Stimulated activated naive CD8-positive, alpha-beta T cell treated with anti-CD3 and anti-CD28 coated beads, Interleukin-15, Interleukin-2, amounts not matched to agents 100 U/mL and 50 U/mL, for 24 hours (primary cell): Measurements from ENCODE around the gene PCSK5.
A peak's percentile ranks its signal among the peaks of the same experiment; 100 is the strongest.
"Not testable (repeated sequence)": the region's sequence is repeated elsewhere in the genome, so short reads cannot be mapped to it uniquely, and the experiment has no call there.

Source experiments
- ATAC-seq: fragments of 150-1000 bp; cut with Tn5 transposase; one replicate; pipeline ENCODE4 v1.10.0; 2021
- DNase-seq: peaks from one replicate; pipeline ENCODE4 v3.0.0; 2021

PCSK5 gene

DNA sequence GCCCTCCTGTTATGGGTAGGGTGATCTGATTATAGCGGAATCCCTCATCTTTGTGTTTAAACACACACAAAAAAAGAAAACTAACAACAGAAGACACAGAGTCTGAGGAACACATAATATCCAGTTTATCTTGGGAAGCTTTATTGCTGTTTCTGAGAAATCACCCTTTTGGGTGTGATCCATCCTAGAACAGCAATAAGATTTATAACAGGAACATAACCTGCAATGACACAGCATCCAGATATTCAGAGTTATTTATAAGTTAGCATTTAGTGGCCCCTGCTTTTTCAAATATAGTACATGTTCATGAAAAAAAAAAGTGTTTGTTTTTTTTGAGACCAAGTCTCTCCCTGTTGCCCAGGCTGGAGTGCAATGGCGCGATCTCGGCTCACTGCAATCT is 423.8 kb downstream of the PCSK5 start:
- ATAC-seq (no peak), DNase-seq (no peak)

GRCh38 chr9:76316069-76316468 is 425.6 kb downstream of the PCSK5 start:
- ATAC-seq = no peak
- no peak for DNase-seq

- not testable (repeated sequence) for DNase-seq
These were observed 429.0 kb downstream of the PCSK5 start for GRCh38 chr9:76319466-76319865.

DNA sequence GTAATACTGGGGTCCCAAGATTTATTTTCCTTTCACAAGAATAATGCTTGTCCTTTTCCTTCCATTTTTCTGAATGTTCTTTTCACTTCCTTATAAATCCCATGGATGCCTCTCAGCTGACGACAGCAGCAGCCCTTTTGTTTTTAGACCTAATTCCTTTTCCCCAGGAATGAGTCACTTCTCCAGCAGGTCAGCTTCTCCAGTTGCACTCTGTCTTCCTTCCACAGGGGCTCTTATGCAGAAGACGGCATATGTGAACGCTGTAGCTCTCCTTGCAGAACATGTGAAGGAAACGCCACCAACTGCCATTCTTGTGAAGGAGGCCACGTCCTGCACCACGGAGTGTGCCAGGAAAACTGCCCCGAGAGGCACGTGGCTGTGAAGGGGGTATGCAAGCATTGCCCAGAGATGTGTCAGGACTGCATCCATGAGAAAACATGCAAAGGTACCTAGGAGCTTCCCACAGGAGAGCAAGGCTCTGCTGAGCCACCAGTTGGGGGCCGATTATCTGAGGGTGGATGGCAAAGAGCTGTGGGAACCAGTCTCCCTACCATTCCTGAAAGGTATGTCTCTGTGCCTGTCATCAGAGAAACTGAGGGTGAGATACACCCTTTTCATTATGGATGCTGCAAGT is 430.8 kb downstream of the PCSK5 start:
- DNase-seq = no peak
- ATAC-seq = no peak

More at GRCh38 chr9:76319466-76319865, 429.0 kb downstream of the PCSK5 start:
- not testable (repeated sequence) for ATAC-seq

GRCh38 chr9:76322810-76323209 is 432.3 kb downstream of the PCSK5 start:
- ATAC-seq = no peak
- DNase-seq = no peak

DNA sequence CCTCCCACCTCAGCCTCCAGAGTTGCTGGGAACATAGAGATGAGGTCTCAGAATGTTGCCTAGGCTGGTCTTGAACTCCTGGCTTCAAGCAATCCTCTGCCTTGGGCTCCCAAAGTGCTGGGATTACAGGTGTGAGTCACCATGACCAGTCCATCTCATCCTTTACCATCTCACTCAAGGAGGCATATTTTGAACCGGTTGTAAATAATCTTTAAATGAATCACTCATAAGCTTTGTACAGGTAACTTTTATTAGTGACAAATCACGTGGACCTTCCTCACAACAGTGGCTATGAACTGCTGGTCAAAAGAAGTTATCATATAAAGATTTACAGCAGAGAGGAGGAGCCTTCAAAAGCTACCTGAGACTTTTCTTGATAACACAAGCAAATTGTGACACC is 433.0 kb downstream of the PCSK5 start:
- no peak for ATAC-seq
- no peak for DNase-seq

GRCh38 chr9:76324030-76324429 is 433.6 kb downstream of the PCSK5 start:
- not testable (repeated sequence) for DNase-seq, ATAC-seq

- DNase-seq (no peak), ATAC-seq (no peak)
These were observed 439.6 kb downstream of the PCSK5 start for GRCh38 chr9:76330034-76330433.

GRCh38 chr9:76333388-76333787 is 442.9 kb downstream of the PCSK5 start:
- no peak for DNase-seq
- ATAC-seq = no peak

DNA sequence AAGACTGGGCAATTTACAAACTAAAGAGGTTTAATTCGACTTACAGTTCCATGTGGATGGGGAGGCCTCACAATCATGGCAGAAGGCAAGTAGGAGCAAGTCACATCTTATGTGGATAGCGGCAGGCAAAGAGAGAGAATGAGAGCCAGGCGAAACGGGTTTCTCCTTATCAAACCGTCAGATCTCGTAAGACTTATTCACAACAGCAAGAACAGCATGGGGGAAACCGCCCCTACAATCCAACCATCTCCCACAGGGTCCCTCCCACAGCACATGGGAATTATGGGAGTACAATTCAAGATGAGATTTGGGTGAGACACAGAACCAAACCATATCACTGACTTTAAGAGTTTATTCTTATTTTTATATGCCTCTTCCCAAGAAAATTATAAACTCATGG is 443.5 kb downstream of the PCSK5 start:
- no peak for DNase-seq
- no peak for ATAC-seq

- DNase-seq (no peak), ATAC-seq (peak; percentile 14)
These were observed 445.6 kb downstream of the PCSK5 start for GRCh38 chr9:76336027-76336426.

DNA sequence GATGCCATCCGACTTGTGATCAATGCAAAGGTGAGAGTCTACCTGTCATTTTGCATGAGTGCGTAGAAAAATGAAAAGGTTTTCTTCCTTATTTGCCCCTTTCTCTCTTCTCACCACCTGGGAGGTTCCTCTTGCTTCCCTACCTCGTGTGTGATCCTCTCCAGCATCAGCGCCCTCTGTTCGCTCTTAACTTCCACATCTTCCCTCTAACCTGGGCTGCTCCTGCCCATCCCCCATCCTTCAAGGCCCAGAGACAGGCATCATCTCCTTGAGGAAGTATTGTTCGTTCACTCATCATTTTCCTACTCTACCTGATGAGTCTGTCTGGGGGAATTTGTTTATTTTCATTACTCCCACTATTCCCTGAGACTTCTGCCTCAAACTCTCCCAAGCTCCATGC is 447.9 kb downstream of the PCSK5 start:
- no peak for ATAC-seq
- no peak for DNase-seq

GRCh38 chr9:76341616-76342015 is 451.1 kb downstream of the PCSK5 start:
- DNase-seq (no peak), ATAC-seq (no peak)

- DNase-seq (no peak), ATAC-seq (no peak)
These were observed 451.7 kb downstream of the PCSK5 start for GRCh38 chr9:76342201-76342600.

GRCh38 chr9:76342858-76343257 is 452.4 kb downstream of the PCSK5 start:
- ATAC-seq (no peak), DNase-seq (no peak)

- no peak for ATAC-seq
- DNase-seq = no peak
These were observed 459.4 kb downstream of the PCSK5 start for GRCh38 chr9:76349865-76350264.

- no peak for ATAC-seq
- no peak for DNase-seq
These were observed 460.5 kb downstream of the PCSK5 start for GRCh38 chr9:76351006-76351405.

GRCh38 chr9:76352026-76352620 is 461.6 kb downstream of the PCSK5 start:
- ATAC-seq (no peak), DNase-seq (no peak)

DNA sequence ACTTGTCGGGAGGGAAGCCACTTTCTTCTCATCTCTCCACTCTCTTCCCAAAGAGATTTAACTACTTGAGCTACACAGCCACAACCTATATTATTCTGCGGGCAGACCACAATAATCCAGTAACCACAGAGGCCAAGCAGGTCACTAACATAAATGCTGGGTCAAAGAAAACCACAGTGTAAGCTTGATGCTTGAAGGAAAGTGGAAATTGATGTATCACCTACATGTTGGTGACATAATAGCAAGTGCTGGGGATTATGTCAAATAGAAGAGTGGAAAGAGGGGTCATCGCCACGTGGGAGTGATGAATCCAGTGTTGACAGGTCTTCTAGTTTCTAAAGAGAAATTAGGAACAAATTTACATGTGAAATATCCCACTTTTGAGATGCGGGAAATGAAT is 462.8 kb downstream of the PCSK5 start:
- no peak for DNase-seq
- no peak for ATAC-seq

DNA sequence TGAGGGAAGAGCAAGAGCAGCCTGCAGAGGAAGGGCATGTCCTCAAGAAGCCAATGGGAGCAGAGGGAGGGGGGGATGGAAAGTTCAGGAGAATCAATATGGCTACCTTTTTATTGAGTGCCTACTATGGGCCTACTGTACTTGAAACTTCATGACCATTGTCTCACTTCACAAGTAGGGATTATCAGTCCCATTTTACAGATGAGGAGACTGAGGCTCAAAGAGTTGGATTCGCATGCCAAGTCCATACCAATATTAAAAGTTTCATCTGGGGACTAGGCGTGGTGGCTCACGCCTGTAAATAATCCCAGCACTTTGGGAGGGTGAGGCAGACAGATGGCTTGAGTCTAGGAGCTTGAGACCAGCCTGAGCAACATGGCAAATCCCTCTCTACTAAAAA is 463.7 kb downstream of the PCSK5 start:
- ATAC-seq = no peak

GRCh38 chr9:76355886-76356285 is 465.4 kb downstream of the PCSK5 start:
- ATAC-seq = no peak

More for the DNA sequence above, 463.7 kb downstream of the PCSK5 start:
- DNase-seq = no peak

DNA sequence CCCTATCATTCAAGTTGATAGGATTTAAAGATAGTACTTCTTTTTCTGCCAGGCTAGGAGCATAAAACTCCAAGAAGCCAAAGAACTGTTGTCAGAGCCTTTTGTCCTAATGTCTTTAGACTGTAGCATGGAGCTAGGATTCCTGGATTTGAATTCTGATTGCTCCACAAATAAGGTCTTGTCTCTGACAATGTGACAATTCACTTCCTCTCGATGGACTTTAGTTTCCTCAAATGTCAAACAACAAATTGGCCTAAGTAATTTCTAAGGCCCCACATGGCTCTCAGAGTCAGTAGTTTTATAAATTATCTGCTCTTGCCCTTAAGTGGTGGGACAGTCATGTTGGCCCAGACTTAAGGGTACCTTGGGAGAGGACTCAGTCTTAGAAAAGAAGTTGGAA is 467.1 kb downstream of the PCSK5 start:
- DNase-seq (no peak), ATAC-seq (no peak)

More at GRCh38 chr9:76355886-76356285, 465.4 kb downstream of the PCSK5 start:
- DNase-seq = no peak

DNA sequence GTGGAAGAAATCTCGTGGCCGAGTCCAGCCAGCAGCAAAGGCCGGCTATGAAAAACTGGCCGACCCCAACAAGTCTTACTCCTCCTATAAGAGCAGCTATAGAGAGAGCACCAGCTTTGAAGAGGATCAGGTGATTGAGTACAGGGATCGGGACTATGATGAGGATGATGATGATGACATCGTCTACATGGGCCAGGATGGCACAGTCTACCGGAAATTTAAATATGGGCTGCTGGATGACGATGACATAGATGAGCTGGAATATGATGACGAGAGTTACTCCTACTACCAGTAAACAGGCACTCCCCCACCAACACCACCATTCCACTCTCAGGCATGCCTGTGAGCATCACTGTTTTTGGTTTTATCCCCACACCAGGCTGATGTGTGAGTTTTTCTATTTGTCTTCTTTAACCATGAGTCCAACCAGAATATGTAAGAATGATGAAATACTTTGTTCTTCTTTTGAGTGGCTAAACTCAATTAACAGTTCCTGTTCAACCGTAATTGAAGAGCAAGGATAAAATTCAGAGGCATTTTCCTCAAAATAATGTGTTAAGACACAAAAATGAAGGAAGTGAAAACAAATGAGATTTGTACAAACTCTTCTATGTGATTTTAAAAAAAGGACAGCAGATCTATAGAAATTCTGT is 468.3 kb downstream of the PCSK5 start:
- ATAC-seq = no peak

GRCh38 chr9:76359365-76359764 is 468.9 kb downstream of the PCSK5 start:
- DNase-seq (no peak), ATAC-seq (no peak)

More for the DNA sequence above, 468.3 kb downstream of the PCSK5 start:
- no peak for DNase-seq
